PC-9 (cell line): ENCODE data around the gene ADAMTS2. TPM values are rescaled to one million over a fixed set of nuclear protein-coding genes. Genes with fewer than 3 reads are reported as not detected.

Experiments
- BruUV-seq: library from RNA; stranded (reverse); fragments of 400-500 nt; replicated peaks from 2 replicates; lab custom pipeline; 2021; lab: Mats Ljungman, UMichigan
- CTCF ChIA-PET: fragments of 300-600 bp; sonication (Branson Sonifier 250); formaldehyde crosslinking; loops from one replicate; lab custom pipeline; 2022; ENCODE audit warnings: antibody characterized with exemption; lab: Charles Lee
- POLR2A ChIA-PET: fragments of 300-600 bp; sonication (Branson Sonifier 250); formaldehyde crosslinking; loops from one replicate; lab custom pipeline; 2022; ENCODE audit warnings: antibody characterized with exemption; ENCODE audit not compliant: unreplicated experiment; lab: Charles Lee
- DNase-seq, 2 experiments: peaks; one replicate each; pipeline versions ENCODE4 v3.0.0 to v3.0.0-alpha.2; 2015 to 2022; ENCODE audit warnings: mixed read lengths in 1 of 2
- H2AFZ ChIP-seq: fragments of 200-600 bp; sonication (generic); 2 replicates; pipeline ENCODE4 v1.8.1; 2017; ENCODE audit warnings: antibody characterized with exemption
- H3F3A ChIP-seq: fragments of 200-600 bp; sonication (generic); 2 replicates; pipeline ENCODE4 v1.8.1; 2017; ENCODE audit warnings: antibody characterized with exemption, mild to moderate bottlenecking, low read depth; ENCODE audit not compliant: insufficient read depth
- H3K27ac ChIP-seq: fragments of 200-600 bp; sonication (generic); 2 replicates; pipeline ENCODE4 v1.6.1; 2016; ENCODE audit warnings: mixed run types
- H3K27me3 ChIP-seq: fragments of 200-600 bp; sonication (generic); 2 replicates; pipeline ENCODE4 v1.6.1; 2016; ENCODE audit warnings: low read depth, mixed run types; ENCODE audit not compliant: insufficient read depth
- H3K36me3 ChIP-seq: fragments of 200-600 bp; sonication (generic); 2 replicates; pipeline ENCODE4 v1.6.1; 2016; ENCODE audit warnings: low read depth, mixed run types
- H3K4me1 ChIP-seq: fragments of 200-600 bp; sonication (generic); replicated peaks from 2 replicates; pipeline ENCODE4 v1.6.1; 2016; ENCODE audit warnings: mixed run types; ENCODE audit not compliant: insufficient read depth
- H3K4me2 ChIP-seq: fragments of 200-600 bp; sonication (generic); 2 replicates; pipeline ENCODE4 v1.6.1; 2017; ENCODE audit warnings: mixed run types
- H3K4me3 ChIP-seq: fragments of 200-600 bp; sonication (generic); 2 replicates; pipeline ENCODE4 v1.6.1; 2016; ENCODE audit warnings: mixed run types
- H3K79me2 ChIP-seq: fragments of 200-600 bp; sonication (generic); 2 replicates; pipeline ENCODE4 v1.6.1; 2017; ENCODE audit warnings: low read depth, mixed run types
- H3K9me2 ChIP-seq: fragments of 200-600 bp; sonication (generic); 2 replicates; pipeline ENCODE4 v1.8.1; 2017; ENCODE audit warnings: mild to moderate bottlenecking; ENCODE audit not compliant: insufficient read depth
- H3K9me3 ChIP-seq: fragments of 200-600 bp; sonication (generic); 2 replicates; pipeline ENCODE4 v1.8.1; 2016; ENCODE audit warnings: low read depth; ENCODE audit not compliant: insufficient read depth
- H4K20me1 ChIP-seq: fragments of 200-600 bp; sonication (generic); 2 replicates; pipeline ENCODE4 v1.8.1; 2017; ENCODE audit not compliant: insufficient read depth
- EZH2 ChIP-seq: fragments of 200-600 bp; sonication (generic); IDR thresholded peaks from 2 replicates; pipeline ENCODE4 v1.8.0; 2017; ENCODE audit warnings: antibody characterized with exemption, low read depth
- intact Hi-C: fragments of 100-400 bp; cut with micrococcal nuclease; formaldehyde crosslinking; loops from one replicate; pipeline ENCODE4 v1.10.0; 2022; ENCODE audit not compliant: unreplicated experiment
- total RNA-seq: library from RNA; stranded (reverse); gene quantifications from 2 replicates; pipeline ENCODE4 v1.2.3, GENCODE V29; 2021
- TF ChIP-seq, protein P1 (sequence below): fragments of 200-600 bp; sonication (generic); conservative IDR thresholded peaks from 2 replicates; pipeline ENCODE4 v1.6.1; 2017; ENCODE audit warnings: mixed run types, antibody characterized with exemption, mild to moderate bottlenecking, moderate library complexity

Gene ADAMTS2
- total RNA-seq, 1 experiment from 2014 or later, result not detected

DNA sequence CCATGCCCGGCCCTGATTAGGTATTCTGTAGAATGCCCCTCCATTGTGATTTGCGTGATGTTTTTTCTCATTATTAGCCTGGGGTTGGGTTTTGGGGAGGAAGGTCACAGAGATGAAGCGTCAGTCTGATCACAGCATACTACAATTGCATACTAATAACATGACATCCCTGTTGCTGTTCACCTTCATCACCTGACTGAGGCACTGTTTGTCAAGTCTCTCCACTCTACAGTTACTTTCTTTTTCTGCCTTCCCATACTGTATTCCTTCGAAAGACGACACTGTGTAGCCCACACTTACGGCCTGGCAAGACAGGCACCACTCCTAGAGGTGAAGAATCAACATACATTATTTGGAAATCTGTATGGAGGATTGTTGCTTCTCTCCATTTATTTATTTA lies 279.6 kb downstream of the ADAMTS2 start:
- CTCF ChIA-PET, result no interaction called here
- Histone ChIP-seq H3K36me3 (0 out of 2 replicates have a peak, but pooled peaks cover 4% of the 10 kb centered on the region), H3K4me2 (no peak overlapping the region), H3K9me2 (no peaks in the 10 kb centered on the region), H3K4me3 (no peak overlapping the region), H3K9me3 (peaks cover 35% of the 10 kb centered on the region), H3K27ac (no peak overlapping the region), H3F3A (no peaks in the 10 kb centered on the region), H3K27me3 (no peaks in the 10 kb centered on the region), H2AFZ (no peak overlapping the region), H3K79me2 (no peaks in the 10 kb centered on the region), H4K20me1 (no peaks in the 10 kb centered on the region), H3K4me1 (no peaks in the 10 kb centered on the region)
- TF ChIP-seq, protein P1, sequence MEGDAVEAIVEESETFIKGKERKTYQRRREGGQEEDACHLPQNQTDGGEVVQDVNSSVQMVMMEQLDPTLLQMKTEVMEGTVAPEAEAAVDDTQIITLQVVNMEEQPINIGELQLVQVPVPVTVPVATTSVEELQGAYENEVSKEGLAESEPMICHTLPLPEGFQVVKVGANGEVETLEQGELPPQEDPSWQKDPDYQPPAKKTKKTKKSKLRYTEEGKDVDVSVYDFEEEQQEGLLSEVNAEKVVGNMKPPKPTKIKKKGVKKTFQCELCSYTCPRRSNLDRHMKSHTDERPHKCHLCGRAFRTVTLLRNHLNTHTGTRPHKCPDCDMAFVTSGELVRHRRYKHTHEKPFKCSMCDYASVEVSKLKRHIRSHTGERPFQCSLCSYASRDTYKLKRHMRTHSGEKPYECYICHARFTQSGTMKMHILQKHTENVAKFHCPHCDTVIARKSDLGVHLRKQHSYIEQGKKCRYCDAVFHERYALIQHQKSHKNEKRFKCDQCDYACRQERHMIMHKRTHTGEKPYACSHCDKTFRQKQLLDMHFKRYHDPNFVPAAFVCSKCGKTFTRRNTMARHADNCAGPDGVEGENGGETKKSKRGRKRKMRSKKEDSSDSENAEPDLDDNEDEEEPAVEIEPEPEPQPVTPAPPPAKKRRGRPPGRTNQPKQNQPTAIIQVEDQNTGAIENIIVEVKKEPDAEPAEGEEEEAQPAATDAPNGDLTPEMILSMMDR, result no peak
- no peak for TF ChIP-seq EZH2
- no peak for DNase-seq
- BruUV-seq, result no TSS peak
- intact Hi-C loops, result no loop called here
- POLR2A ChIA-PET, result no interaction called here

DNA sequence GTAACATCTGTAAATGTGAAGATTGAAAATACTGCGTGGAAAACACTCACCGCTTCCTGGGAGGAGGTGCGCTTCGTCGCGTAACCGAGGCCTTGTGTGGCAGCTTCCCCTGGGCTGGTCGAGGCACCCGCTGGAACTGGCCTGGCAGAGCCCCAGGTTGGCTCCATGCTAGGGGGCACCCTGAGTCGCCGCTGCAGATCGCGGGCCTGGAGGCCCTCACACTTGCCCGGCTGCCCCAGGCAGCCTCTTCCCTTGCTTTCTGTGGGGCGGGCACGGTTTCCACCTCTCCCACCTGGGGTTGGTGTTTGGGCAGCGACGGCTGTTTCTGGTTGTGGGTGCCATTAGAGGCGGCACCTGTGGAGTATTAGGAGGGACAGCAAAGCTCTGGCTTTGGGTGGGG lies 284.2 kb downstream of the ADAMTS2 start:
- Histone ChIP-seq H2AFZ (peak overlapping the region; percentile 90), H3K4me3 (peak overlapping the region; percentile 69), H3K27me3 (no peaks in the 10 kb centered on the region), H3K27ac (no peak overlapping the region), H3K4me2 (peak overlapping the region; percentile 82), H3F3A (no peaks in the 10 kb centered on the region), H3K4me1 (0 out of 2 replicates have a peak, but pooled peaks cover 6% of the 10 kb centered on the region), H3K79me2 (no peaks in the 10 kb centered on the region), H3K9me2 (no peaks in the 10 kb centered on the region), H3K36me3 (0 out of 2 replicates have a peak, but pooled peaks cover 4% of the 10 kb centered on the region), H3K9me3 (peaks cover 8% of the 10 kb centered on the region), H4K20me1 (no peaks in the 10 kb centered on the region)
- no peak for DNase-seq
- TF ChIP-seq EZH2, result no peak
- TF ChIP-seq, protein P1, result no peak
- intact Hi-C loops, result loop anchor here (5.0 kb wide), 1 partner anchor 329 kb away; the partner anchor contains the start of gene ZNF354A
- BruUV-seq, result no TSS peak
- ChIA-PET CTCF (no interaction called here), POLR2A (no interaction called here)

Other genes with a start within 250 kb of the ADAMTS2 start
- 63.9 and 72.2 TPM in 2 replicates for gene RUFY1, start 205.1 kb upstream of the ADAMTS2 start, total RNA-seq